AG20443 (cell line): ENCODE results near the gene SPIRE2.
"Not testable (repeated sequence)": the region's sequence is repeated elsewhere in the genome, so short reads cannot be mapped to it uniquely, and the experiment has no call there.

Source experiments
- DNase-seq: peaks from one replicate; pipeline ENCODE4 v3.0.0; 2012; ENCODE audit warnings: low spot score, mixed read lengths

Gene SPIRE2, protein sequence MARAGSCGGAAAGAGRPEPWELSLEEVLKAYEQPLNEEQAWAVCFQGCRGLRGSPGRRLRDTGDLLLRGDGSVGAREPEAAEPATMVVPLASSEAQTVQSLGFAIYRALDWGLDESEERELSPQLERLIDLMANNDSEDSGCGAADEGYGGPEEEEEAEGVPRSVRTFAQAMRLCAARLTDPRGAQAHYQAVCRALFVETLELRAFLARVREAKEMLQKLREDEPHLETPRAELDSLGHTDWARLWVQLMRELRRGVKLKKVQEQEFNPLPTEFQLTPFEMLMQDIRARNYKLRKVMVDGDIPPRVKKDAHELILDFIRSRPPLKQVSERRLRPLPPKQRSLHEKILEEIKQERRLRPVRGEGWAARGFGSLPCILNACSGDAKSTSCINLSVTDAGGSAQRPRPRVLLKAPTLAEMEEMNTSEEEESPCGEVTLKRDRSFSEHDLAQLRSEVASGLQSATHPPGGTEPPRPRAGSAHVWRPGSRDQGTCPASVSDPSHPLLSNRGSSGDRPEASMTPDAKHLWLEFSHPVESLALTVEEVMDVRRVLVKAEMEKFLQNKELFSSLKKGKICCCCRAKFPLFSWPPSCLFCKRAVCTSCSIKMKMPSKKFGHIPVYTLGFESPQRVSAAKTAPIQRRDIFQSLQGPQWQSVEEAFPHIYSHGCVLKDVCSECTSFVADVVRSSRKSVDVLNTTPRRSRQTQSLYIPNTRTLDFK

DNA sequence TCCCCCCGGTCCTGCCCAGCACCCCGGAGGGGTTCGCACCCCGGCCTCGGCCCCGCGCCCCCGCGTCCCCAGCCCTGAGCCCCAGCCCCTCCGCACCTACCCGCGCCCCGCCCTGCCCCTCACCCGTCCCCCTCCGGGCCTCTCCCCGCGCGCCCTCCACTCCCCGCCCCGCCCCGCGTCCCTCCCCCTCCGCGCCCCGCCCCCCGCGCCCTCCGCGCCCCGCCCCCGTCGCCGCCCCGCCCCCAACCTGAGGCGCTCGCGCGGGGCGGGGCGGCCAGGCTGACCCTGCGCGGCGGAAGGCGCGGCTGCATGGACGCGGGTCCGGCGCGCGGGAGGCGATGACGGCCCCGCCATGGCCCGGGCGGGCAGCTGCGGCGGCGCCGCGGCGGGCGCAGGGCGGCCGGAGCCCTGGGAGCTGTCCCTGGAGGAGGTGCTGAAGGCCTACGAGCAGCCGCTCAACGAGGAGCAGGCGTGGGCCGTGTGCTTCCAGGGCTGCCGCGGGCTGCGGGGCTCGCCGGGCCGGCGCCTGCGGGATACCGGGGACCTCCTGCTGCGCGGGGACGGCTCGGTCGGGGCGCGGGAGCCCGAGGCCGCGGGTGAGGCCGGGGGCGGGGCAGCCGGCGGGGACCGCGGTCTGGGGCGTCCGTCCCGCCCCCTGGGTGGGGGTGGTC, at the start of gene SPIRE2:
Gene SPIRE2, plus strand, starts transcription at position 277 of the 671 bp plus-strand sequence. Its CDS starts 76 bp downstream, at position 353.
- DNase-seq = peak; percentile 91

DNA sequence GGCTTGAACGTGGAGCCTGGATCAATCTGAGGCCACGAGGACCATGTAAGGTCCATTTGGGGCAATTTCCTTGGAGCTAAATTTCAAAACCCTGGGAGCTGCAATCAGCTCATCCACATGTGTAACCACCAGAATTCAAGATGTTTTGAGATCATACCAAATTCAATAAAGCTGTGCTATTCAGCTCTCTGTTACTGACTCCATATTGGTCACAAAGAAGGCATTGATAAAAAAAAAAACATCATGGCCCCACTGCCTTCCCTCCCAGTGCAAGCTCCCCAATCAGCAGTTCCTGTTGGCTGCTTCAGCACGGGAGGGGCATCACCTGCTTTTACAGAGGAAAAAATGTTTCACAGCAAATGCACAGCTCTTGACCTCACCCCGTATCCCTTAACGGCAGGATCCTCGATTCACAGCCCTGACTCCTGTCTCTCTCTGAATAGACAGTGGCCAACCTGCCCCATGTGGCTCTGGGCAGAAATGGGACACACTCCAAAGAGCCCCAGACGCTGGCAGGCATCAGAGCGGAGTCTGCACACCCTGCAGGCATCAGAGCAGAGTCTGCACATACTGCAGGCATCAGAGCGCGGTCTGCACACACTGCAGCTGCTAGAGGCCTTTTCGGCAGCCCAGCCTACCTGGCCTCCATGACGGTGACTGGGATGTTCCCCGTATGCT, 48.9 kb upstream of the SPIRE2 start:
- no peak for DNase-seq

DNA sequence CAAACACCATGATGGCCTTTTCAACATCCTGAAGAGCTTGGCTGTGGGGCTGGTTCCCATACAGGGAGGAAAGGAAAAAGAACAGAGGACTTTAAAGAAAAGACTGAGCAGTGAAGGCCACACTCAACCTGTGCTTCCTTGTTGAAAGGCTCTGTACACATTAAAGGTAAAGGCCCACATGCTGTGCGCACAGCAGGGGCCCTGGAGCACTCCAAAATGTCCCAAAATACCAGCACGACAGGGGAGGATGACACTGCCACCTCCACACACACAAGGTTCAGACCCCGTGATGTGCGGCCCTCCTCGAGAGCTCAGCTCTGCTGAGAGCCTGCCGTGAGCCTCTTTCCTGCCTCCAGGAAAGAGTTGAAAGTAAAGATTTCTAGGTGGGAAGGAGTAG, 48.4 kb upstream of the SPIRE2 start:
- no peak for DNase-seq

DNA sequence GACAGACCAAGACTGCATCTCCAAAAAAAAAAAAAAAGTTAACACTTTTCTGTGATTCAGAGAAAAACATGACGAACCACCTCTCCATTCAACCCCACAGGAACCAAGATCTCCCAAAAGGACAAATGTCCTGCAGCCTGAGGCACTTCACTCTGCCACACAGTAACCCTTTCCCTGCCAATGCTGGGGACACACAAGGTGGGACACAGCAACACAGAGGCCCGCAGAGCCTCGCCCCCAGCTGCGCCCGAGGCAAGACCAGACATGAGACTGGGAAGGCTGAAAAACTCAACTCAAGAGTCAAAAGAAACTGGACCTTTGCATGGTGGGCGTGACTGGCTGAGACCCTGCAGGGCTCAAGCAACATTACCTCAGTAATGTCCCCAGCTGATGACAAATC, 45.8 kb upstream of the SPIRE2 start:
- no peak for DNase-seq

DNA sequence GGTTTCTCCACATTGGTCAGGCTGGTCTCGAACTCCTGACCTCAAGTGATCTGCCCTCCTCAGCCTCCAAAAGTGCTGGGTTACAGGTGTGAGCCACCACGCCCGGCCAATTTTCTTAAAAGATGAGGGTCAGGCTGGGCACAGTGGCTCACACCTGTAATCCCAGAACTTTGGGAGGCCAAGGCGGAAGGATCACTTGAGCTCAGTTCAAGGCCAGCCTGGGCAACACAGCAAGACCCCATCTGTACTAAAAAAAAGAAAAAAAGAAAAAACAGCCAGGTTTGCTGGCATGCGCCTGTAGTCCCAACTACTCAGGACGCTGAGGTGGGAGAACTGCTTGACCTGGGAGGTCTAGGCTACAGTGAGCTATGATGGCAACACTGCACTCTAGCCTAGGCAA, 44.3 kb upstream of the SPIRE2 start:
- not testable (repeated sequence) for DNase-seq

DNA sequence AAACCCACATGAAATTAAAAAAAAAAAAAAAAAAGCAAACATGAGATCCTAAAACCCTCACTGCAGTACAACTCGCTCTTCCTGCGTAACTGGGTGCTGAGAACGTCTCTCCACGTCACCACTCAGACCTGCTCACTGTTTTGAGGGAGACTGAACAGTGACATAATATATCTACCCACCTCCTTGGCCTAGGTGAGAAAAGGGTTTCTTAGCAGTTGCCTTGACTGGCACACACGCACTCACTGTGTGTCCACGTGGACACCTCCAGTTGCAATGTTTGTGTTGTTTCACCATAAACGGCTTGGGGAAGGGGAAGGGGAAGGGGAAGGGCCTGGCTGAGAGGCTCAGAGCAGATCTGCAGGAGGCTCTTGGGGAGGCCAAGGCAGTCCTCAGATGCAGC, 43.9 kb upstream of the SPIRE2 start:
- DNase-seq = no peak

DNA sequence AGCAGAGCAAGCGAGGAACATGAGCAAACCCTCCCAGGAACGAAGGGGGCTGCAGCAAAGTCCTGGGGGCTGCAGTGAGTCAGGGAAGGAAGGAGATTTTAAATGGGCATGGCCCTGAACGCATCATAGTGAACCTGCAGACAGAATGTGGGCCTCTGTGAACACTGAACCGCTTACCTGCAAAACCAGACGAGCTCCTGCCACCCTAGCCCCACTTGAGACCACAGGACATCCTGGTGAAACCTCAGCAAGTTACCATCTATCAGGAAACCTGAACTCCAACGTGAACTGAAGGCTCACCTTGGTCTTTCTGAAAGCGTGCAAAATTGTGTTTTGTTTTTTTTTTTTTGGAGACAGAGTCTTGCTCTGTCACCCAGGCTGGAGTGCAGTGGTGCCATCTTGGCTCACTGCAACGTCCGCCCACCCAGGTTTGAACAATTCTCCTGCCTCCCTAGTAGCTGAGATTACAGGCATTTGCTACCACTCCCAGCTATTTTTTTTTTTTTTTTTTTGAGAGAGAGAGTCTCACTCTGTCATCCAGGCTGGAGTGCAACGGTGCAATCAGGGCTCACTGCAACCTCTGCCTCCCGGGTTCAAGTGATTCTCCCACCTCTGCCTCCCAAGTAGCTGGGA, 42.6 kb upstream of the SPIRE2 start:
- DNase-seq = no peak

DNA sequence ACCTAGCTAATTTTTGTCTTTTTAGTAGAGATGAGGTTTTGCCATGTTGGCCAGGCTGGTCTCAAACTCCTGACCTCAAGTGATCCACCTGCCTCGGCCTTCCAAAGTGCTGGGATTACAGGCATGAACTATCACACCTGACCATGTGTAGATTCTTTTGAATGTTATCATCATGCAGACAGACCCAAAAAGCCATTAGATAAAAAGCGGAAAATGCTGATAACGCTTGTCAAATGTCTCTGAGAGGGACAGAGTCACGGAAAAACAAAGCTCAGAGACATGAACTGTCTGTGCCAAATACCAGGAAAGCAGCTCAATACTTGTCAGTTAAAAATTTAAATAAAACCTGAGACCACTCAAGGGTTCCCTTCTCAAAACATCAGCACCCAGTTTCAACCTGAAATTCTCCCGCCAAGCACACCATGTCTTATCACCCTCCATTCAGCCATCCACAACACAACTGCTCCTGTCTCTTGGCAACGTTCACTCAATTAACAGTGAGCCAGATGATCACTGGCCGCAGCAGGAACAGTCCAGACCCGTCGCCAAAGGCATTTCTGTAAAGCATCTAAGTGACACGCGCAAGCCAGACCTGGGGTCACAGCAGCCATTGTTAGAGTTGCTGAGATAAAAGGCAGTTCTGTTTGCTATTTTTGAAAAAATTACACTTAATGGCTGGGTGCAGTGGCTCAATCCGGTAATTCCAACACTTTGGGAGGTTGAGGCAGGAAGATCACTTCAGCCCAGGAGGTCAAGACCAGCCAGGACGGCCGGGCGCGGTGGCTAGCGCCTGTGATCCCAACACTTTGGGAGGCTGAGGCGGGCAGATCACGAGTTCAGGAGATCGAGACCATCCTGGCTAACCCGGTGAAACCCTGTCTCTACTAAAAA, 41.6 kb upstream of the SPIRE2 start:
- no peak for DNase-seq

DNA sequence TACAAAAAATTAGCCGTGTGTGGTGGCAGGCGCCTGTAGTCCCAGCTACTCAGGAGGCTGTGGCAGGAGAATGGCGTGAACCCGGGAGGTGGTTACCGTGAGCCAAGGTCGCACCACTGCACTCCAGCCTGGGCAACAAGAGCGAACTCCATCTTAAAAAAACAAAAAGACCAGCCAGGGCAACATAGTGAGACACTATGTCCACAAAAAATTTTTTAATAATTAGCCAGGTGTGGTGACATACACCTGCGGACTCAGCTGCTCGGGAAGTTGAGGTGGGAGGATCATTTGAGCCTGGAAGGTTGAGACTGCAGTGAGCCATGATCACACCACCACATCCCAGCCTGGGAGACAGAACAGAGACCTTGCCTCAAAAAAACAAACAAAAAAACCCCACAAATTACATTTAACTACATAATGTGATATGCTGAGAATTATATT, 40.9 kb upstream of the SPIRE2 start:
- DNase-seq = no peak

DNA sequence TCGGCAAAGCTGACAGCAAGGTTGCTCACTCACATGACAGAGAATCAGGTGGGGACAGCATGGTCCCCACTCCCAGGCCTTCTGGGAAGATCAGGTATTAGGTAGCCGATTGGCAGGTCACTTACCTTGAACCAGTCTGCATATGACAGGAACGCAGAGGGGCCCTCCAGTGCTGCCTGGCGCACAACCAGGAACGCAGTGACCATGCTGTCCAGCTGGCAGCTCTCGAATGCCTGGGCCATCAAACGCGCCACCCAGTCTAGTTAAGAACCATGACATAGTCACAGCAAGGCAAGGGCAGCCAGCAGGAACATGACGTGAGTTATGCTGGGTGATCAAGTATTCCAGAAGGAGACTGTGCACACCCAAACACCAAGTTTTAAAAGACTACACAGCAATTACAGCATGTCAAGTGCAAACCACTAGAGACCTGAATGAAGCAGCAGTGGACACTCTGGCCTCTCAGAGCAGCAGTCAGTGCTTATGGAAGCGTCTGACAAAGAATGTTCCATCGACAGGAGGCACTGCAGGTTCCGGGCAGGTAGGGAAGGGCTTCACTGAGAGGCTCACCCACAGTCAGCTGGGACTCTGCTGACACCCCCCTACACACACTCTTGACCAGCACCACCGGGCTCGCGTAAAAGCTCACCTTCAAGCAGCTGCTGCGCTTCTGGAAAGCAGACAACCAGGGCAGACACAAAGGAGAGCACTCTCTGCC, 36.8 kb upstream of the SPIRE2 start:
- no peak for DNase-seq

DNA sequence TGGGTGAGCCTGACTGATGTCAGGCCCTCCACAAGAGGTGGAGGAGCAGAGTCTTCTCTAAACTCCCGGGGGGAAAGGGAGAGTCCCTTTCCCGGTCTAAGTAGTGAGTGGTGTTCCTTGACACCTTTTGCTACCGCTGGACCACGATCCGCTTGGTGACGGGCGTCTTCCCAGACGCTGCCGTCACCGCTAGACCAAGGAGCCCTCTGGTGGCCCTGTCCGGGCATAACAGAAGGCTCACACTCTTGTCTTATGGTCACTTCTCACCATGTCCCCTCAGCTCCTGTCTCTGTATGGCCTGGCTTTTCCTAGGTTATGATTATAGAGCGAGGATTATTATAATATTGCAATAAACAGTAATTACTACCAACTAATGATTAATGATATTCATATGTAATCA, 35.2 kb upstream of the SPIRE2 start:
- DNase-seq = not testable (repeated sequence)

DNA sequence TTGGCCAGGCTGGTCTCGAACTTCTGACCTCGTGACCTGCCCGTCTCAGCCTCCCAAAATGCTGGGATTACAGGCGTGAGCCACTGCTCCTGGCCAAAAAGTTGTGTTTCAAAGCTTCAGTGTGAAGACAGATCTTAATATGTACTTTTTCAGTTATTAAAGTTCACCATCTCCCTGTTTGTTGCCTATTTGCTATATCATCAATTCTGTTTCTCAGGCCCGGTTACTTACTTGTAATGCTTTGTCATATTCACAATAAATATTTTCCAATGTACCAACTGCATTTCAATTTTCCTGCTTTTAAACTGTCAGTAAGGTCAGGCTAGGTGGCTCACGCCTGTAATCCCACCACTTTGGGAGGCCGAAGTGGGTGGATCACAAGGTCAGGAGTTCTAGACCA, 34.3 kb upstream of the SPIRE2 start:
- no peak for DNase-seq

DNA sequence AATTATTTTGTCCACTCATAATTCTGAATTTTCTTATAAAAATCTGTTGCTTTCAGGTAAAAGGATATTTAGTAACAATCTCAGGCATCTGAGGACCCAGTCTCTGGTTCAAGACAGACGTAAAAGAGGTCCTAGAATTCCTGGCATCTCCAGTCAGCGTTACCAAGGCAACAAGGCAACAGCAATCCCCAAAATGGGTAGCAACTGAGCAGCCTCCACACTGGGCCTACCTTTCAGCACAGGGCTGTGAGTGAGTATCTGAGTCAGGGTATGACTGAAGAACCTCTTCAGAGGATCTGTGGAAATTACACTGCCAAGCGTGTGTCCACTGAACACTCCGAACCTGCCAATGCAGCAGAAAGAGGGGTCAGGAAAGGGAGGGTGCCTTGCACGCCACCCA, 32.6 kb upstream of the SPIRE2 start:
- DNase-seq = no peak

DNA sequence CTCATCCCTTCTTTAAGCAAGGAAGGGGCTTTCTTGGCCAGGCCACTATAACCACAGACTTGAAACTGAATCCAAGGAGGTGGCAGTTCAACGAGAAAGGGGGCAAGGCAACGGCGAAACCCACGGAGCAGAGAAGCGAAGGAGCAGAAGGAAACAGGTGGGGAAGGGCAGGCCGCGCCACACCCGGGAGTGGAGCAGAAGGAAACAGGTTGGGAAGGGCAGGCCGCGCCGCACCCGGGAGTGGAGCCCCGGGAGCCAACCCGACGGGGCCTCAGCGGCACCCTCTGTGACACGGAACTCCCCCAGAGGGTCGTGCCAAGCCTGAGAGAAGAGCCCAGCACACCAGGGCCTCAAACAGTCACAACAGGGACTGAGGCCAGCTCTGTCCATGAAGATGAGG, 32.2 kb upstream of the SPIRE2 start:
- no peak for DNase-seq

DNA sequence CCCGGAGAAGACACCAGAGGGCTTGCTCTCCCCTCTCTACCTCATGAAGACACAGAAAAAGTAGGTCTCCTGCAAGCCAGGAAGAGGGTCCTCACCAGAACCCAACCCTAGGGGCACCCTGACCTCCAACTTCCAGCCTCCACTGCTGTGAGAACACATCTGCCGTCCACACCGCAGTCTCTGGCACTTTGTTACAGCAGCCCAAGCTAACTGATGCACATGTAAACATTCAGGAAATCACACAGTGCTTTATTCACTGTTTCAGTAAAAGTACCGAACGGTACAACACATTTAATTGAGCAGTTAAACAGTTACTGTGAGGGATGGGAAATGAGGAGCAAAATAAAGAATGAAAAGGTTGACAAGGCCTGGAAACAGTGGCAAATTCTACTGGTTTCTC, 30.1 kb upstream of the SPIRE2 start:
- no peak for DNase-seq

DNA sequence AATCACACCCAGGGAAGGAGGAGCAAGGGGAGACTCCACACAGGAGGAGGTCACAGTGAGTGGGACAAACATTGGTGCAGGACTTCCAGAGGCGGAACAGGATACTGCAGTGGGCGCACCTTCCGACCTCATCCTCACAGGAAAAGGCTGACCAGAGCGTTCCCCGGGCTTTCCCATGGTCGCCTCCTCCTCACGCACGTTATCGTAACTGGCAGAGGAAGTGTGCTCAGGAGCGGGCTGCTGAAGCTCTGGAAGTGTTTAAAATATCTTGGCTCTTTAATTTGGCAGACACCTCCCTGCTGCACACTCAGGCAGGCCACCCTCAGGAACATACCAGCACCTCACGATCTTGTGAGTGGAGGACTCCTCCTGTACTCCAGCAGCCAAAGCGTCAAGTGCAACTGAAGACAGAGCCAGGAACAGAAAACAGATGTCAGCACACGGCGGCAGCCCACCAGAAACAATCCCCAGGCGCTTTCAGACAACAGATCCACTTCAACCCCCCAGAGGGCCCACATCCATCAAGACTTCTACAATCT, 29.4 kb upstream of the SPIRE2 start:
- DNase-seq = no peak

DNA sequence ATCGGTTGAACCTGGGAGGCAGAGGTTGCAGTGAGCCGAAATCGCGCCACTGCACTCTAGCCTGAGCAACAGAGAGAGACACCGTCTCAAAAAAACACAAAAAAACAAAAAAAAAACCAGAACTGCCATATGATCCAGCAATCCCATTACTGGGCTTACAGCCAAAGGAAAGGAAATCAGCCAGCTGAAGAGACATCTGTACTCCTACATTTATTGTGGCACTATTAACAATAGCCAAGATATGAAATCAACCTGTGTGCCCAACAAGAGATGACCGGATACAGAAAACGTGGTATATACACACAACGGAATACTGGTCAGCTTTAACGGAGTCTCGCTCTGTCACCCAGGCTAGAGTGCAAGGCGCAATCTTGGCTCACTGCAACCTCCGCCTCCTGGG, 26.5 kb upstream of the SPIRE2 start:
- DNase-seq = no peak

DNA sequence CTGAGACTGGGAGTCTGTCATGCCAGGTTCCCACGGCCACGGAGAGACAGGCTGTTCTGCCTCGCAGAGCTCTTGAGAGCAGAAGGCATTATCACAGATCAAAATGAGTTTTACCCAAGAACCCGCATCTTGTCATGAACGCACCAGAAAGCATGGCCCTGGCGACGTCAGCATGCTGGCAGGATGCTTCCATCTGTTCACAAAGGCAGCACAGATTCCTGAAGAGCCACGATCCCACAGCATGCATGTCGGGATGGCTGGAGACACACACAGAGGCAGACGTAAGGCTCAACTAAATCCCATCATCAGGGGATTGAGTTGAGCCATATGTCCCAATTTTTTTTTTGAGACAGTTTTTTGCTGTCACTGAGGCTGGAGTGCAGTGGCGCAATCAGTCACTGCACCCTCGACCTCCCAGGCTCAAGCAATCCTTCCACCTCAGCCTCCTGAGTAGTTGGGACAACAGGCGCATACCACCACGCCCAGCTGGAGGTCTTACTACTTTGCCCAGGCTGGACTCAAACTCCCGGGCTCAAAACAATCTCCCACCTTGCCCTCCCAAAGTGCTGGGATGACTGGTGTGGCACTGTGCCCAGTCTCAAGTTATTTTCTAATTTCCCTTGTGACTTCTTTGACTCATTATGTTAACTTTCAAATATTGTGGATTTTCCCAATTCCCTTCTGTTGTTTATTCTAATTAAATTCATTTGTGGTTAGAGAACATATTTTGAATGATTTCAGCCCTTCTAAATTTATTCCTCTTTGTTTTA, 23.0 kb upstream of the SPIRE2 start:
- DNase-seq = peak; percentile 65

DNA sequence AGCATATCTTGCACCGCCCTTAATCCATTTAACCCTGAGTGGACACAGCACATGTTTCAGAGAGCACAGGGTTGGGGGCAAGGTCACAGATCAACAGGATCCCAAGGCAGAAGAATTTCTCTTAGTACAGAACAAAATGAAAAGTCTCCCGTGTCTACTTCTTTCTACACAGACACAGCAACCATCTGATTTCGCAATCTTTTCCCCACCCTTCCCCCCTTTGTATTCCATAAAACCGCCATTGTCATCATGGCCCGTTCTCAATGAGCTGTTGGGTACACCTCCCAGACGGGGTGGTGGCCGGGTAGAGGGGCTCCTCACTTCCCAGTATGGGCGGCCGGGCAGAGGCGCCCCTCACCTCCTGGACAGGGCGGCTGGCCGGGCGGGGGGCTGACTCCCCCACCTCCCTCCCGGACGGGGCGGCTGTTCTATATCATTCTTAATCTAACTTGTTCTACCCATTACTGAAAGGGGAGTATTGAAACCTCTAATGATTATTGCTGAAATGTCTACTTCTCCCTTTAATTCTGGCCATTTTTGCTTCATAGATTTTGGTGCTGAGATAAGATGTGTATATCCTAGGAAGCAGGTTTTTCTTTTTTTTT, 21.6 kb upstream of the SPIRE2 start:
- not testable (repeated sequence) for DNase-seq
